ENCODE data around the gene SLC25A13.

SLC25A13 gene

GRCh38 chr7:96322373-96322695, 436 bp upstream of the SLC25A13 start:
- no peak for ATAC-seq
- TF ChIP-seq ESRRG (CRISPR knock-in tag; IDR thresholded peaks at IDR 0.05) (no peak), ZFP30 (CRISPR knock-in tag; IDR thresholded peaks at IDR 0.05) (no peak), CSRNP3 (CRISPR knock-in tag; IDR thresholded peaks at IDR 0.05) (no peak), SNAI2 (CRISPR knock-in tag; IDR thresholded peaks at IDR 0.05) (no peak), PPARA (CRISPR knock-in tag; IDR thresholded peaks at IDR 0.05; ENCODE audit: borderline replicate concordance) (no peak), BACH2 (CRISPR knock-in tag; IDR thresholded peaks at IDR 0.05; ENCODE audit: borderline replicate concordance) (no peak), ISL1 (CRISPR knock-in tag; IDR thresholded peaks at IDR 0.05) (no peak), TCF4 (CRISPR knock-in tag; IDR thresholded peaks at IDR 0.05; ENCODE audit: borderline replicate concordance) (no peak), TOX (CRISPR knock-in tag; IDR thresholded peaks at IDR 0.05; ENCODE audit: borderline replicate concordance) (no peak), ARNTL (CRISPR knock-in tag; IDR thresholded peaks at IDR 0.05; ENCODE audit: borderline replicate concordance, low read depth) (no peak)

GRCh38 chr7:96321031-96321657, 754 bp downstream of the SLC25A13 start:
- no peak for TF ChIP-seq CSDC2 (CRISPR knock-in tag; IDR thresholded peaks at IDR 0.05)
- 0 out of 2 replicates have a peak, but pooled peaks have one; percentile 6 for TF ChIP-seq CSRNP3 (CRISPR knock-in tag; IDR thresholded peaks at IDR 0.05)

GRCh38 chr7:96320442-96320841, 1.5 kb downstream of the SLC25A13 start:
- no peak for ATAC-seq
- TF ChIP-seq ISL1 (CRISPR knock-in tag; IDR thresholded peaks at IDR 0.05) (no peak), TSHZ2 (CRISPR knock-in tag; IDR thresholded peaks at IDR 0.05) (no peak), PPARA (CRISPR knock-in tag; IDR thresholded peaks at IDR 0.05; ENCODE audit: borderline replicate concordance) (no peak), CREB5 (CRISPR knock-in tag; IDR thresholded peaks at IDR 0.05; ENCODE audit: low read depth) (no peak), ZC3H10 (CRISPR knock-in tag; IDR thresholded peaks at IDR 0.05) (no peak), ESRRG (CRISPR knock-in tag; IDR thresholded peaks at IDR 0.05) (no peak), BACH2 (CRISPR knock-in tag; IDR thresholded peaks at IDR 0.05; ENCODE audit: borderline replicate concordance) (no peak), ZFP30 (CRISPR knock-in tag; IDR thresholded peaks at IDR 0.05) (no peak), CSRNP3 (CRISPR knock-in tag; IDR thresholded peaks at IDR 0.05) (no peak), TCF4 (CRISPR knock-in tag; IDR thresholded peaks at IDR 0.05; ENCODE audit: borderline replicate concordance) (no peak), RARB (CRISPR knock-in tag; IDR thresholded peaks at IDR 0.05) (no peak), ZNF565 (CRISPR knock-in tag; conservative IDR thresholded peaks at IDR 0.05; ENCODE audit: low read depth) (no peak), GLIS3 (CRISPR knock-in tag; IDR thresholded peaks at IDR 0.05) (no peak), PATZ1 (CRISPR knock-in tag; IDR thresholded peaks at IDR 0.05; ENCODE audit: borderline replicate concordance) (no peak), OSR1 (CRISPR knock-in tag; IDR thresholded peaks at IDR 0.05) (no peak), SNAI2 (CRISPR knock-in tag; IDR thresholded peaks at IDR 0.05) (no peak), ZFP3 (CRISPR knock-in tag; IDR thresholded peaks at IDR 0.05) (no peak), ZNF8 (CRISPR knock-in tag; IDR thresholded peaks at IDR 0.05) (no peak), ARNTL (CRISPR knock-in tag; IDR thresholded peaks at IDR 0.05; ENCODE audit: borderline replicate concordance, low read depth) (no peak), ZNF70 (CRISPR knock-in tag; IDR thresholded peaks at IDR 0.05) (no peak)

More at GRCh38 chr7:96321031-96321657, 754 bp downstream of the SLC25A13 start:
- peak; percentile 87 for ATAC-seq

Data from SK-N-SH treated with all-trans-retinoic acid at 6 μM for 48 hours (cell line).